ENCODE data around the gene IP6K1. TPM values are rescaled to one million over a fixed set of nuclear protein-coding genes. Genes with fewer than 3 reads are reported as not detected.

Gene IP6K1
- total and polyA plus RNA-seq, 10 of the 15 experiments (the other 5 are each of a cell fraction or from before 2014, with no cell fraction given), result 1.3 to 30.6 (median 18.2) TPM

DNA sequence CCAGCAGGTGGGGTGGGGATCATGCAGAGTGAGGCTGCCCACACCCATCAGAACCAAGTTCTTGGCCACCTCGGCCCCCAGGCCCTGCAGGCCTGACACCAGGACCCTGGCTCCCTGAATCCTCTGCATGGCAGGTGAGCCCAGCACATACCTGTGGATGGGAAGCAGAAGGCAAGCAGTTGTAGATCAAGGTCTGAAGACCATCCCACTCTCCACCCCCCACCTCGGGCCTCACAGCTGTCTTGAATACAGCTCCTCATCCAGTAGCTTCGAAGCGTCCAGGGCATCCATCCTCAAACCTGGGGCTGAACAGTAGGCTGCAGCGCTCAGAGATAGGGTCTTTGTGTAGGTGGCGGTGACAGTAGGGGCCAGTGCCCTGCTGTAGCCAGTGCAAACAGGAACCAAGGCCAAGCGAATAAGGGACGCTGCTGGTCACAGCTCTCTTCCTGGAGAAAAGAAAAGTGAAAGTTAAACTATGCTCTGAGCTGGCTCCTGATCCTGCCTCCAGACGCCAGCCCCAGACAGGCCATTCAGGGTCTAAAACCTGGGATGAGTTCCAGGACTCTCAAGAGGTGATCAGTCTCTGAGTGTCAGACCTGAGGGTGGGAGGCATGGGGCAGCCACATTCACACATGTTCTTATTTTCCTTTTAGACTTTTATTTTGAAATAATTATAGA, 27.3 kb upstream of the IP6K1 start, which contains the start of gene UBA7 (continued):
- TF ChIP-seq, protein P1, sequence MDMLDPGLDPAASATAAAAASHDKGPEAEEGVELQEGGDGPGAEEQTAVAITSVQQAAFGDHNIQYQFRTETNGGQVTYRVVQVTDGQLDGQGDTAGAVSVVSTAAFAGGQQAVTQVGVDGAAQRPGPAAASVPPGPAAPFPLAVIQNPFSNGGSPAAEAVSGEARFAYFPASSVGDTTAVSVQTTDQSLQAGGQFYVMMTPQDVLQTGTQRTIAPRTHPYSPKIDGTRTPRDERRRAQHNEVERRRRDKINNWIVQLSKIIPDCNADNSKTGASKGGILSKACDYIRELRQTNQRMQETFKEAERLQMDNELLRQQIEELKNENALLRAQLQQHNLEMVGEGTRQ (IDR thresholded peaks at IDR 0.05; ENCODE audit: borderline replicate concordance, low read depth, low read length), result no peak
- TF ChIP-seq TCF3 (IDR thresholded peaks at IDR 0.05; ENCODE audit: borderline replicate concordance, insufficient read depth, low read depth, low read length) (peak; percentile 34; the same call in 1 of the 2 replicates), HCFC1 (IDR thresholded peaks at IDR 0.05; ENCODE audit: low read length) (peak; percentile 47), JUND (IDR thresholded peaks at IDR 0.05; ENCODE audit: low read depth, low read length) (no peak), IKZF2 (IDR thresholded peaks at IDR 0.05) (peak; percentile 42 to 43; a peak in 2 of 4 replicates), STAT1 (conservative IDR thresholded peaks at IDR 0.05) (no peak), RELA (IDR thresholded peaks at IDR 0.05; ENCODE audit: borderline replicate concordance, partially characterized antibody) (no peak), MEF2B (IDR thresholded peaks at IDR 0.05; ENCODE audit: partially characterized antibody, poor library complexity, severe bottlenecking) (no peak), SRF (IDR thresholded peaks at IDR 0.05; ENCODE audit: low read depth in 2 of 2, low read length in 2 of 2) (no peak), KDM1A (IDR thresholded peaks at IDR 0.05; ENCODE audit: borderline replicate concordance) (no peak), ZNF24 (IDR thresholded peaks at IDR 0.05) (no peak)
- TF ChIP-seq, protein P2, sequence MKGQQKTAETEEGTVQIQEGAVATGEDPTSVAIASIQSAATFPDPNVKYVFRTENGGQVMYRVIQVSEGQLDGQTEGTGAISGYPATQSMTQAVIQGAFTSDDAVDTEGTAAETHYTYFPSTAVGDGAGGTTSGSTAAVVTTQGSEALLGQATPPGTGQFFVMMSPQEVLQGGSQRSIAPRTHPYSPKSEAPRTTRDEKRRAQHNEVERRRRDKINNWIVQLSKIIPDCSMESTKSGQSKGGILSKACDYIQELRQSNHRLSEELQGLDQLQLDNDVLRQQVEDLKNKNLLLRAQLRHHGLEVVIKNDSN (IDR thresholded peaks at IDR 0.05; ENCODE audit: borderline replicate concordance, extremely low read length, insufficient read depth, low read depth, low read length), result no peak
- TF ChIP-seq, protein P3, sequence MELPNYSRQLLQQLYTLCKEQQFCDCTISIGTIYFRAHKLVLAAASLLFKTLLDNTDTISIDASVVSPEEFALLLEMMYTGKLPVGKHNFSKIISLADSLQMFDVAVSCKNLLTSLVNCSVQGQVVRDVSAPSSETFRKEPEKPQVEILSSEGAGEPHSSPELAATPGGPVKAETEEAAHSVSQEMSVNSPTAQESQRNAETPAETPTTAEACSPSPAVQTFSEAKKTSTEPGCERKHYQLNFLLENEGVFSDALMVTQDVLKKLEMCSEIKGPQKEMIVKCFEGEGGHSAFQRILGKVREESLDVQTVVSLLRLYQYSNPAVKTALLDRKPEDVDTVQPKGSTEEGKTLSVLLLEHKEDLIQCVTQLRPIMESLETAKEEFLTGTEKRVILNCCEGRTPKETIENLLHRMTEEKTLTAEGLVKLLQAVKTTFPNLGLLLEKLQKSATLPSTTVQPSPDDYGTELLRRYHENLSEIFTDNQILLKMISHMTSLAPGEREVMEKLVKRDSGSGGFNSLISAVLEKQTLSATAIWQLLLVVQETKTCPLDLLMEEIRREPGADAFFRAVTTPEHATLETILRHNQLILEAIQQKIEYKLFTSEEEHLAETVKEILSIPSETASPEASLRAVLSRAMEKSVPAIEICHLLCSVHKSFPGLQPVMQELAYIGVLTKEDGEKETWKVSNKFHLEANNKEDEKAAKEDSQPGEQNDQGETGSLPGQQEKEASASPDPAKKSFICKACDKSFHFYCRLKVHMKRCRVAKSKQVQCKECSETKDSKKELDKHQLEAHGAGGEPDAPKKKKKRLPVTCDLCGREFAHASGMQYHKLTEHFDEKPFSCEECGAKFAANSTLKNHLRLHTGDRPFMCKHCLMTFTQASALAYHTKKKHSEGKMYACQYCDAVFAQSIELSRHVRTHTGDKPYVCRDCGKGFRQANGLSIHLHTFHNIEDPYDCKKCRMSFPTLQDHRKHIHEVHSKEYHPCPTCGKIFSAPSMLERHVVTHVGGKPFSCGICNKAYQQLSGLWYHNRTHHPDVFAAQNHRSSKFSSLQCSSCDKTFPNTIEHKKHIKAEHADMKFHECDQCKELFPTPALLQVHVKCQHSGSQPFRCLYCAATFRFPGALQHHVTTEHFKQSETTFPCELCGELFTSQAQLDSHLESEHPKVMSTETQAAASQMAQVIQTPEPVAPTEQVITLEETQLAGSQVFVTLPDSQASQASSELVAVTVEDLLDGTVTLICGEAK (IDR thresholded peaks at IDR 0.05; ENCODE audit: borderline replicate concordance), result no peak
- TF ChIP-seq, protein P4, sequence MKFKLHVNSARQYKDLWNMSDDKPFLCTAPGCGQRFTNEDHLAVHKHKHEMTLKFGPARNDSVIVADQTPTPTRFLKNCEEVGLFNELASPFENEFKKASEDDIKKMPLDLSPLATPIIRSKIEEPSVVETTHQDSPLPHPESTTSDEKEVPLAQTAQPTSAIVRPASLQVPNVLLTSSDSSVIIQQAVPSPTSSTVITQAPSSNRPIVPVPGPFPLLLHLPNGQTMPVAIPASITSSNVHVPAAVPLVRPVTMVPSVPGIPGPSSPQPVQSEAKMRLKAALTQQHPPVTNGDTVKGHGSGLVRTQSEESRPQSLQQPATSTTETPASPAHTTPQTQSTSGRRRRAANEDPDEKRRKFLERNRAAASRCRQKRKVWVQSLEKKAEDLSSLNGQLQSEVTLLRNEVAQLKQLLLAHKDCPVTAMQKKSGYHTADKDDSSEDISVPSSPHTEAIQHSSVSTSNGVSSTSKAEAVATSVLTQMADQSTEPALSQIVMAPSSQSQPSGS (IDR thresholded peaks at IDR 0.05; ENCODE audit: low read length), result no peak
